HepG2 (cell line): Measurements from ENCODE around the gene GDI1. TPM values are rescaled to one million over a fixed set of nuclear protein-coding genes. Genes with fewer than 3 reads are reported as not detected.

ENCODE experiments used
- AGO1 ChIP-seq: fragments of 200-400 bp; formaldehyde crosslinking; IDR thresholded peaks from 2 replicates; pipeline ENCODE4 v1.6.1; 2017; ENCODE audit warnings: mild to moderate bottlenecking, low read depth, low read length, moderate library complexity; ENCODE audit not compliant: poor library complexity, severe bottlenecking
- FOXM1 ChIP-seq: sonication (generic); formaldehyde crosslinking; IDR thresholded peaks from 2 replicates; pipeline ENCODE4 v1.5.0; 2020; ENCODE audit warnings: missing genetic modification reagents
- MEIS1 ChIP-seq: sonication (generic); formaldehyde crosslinking; IDR thresholded peaks from 2 replicates; pipeline ENCODE4 v1.9.0; 2021; ENCODE audit warnings: mild to moderate bottlenecking, missing genetic modification reagents, moderate library complexity, borderline replicate concordance
- SALL1 ChIP-seq: sonication (generic); formaldehyde crosslinking; IDR thresholded peaks from 2 replicates; pipeline ENCODE4 v1.8.0; 2022; ENCODE audit warnings: mild to moderate bottlenecking, missing genetic modification reagents
- SOX6 ChIP-seq, 2 experiments: fragments of 450-650 bp in 1 of 2; sonication (generic) in 1 of 2; formaldehyde crosslinking in 1 of 2; IDR thresholded peaks; 2 replicates each; pipeline versions ENCODE4 v1.4.0 to v1.6.1; 2017 to 2020; ENCODE audit warnings: antibody characterized with exemption in 1 of 2, mild to moderate bottlenecking in 1 of 2, missing genetic modification reagents in 1 of 2
- ZFX ChIP-seq: sonication (generic); formaldehyde crosslinking; IDR thresholded peaks from 2 replicates; pipeline ENCODE4 v1.4.0; 2020; ENCODE audit warnings: mild to moderate bottlenecking, low read depth, missing genetic modification reagents, moderate library complexity
- polyA plus RNA-seq, 8 experiments: library from polyadenylated mRNA; depleted of rRNA in 3 of 8; stranded (reverse) in 7 of 8; unstranded in 1 of 8; fragments of >200 nt; fragmentation: Illumina TruSeq in 4 of 8; extraction: Trizol in 4 of 8; gene quantifications; 2 replicates each; pipeline versions ENCODE4 v1.2.1 to v1.2.3, GENCODE V29; 2011 to 2016; ENCODE audit warnings: low read depth in 4 of 8, missing spikeins in 1 of 8, mixed read lengths in 1 of 8; ENCODE audit not compliant: insufficient read depth in 1 of 8
- total RNA-seq, 5 experiments: library from RNA; depleted of rRNA; stranded (reverse); fragments of >200 nt; fragmentation: Illumina TruSeq; extraction: Trizol; gene quantifications; 2 replicates each; pipeline ENCODE4 v1.2.3, GENCODE V29; 2016; ENCODE audit warnings: low read depth in 1 of 5
- TF ChIP-seq, protein P1 (sequence below): sonication (generic); formaldehyde crosslinking; IDR thresholded peaks from 2 replicates; pipeline ENCODE4 v1.4.0; 2020; ENCODE audit warnings: missing genetic modification reagents
- TF ChIP-seq, protein P2 (sequence below): sonication (generic); formaldehyde crosslinking; IDR thresholded peaks from 2 replicates; pipeline ENCODE4 v1.5.0; 2020; ENCODE audit warnings: mild to moderate bottlenecking, missing genetic modification reagents, borderline replicate concordance
- TF ChIP-seq, protein P3 (sequence below): IDR thresholded peaks from 2 replicates; pipeline ENCODE4 v1.6.1; 2016
- TF ChIP-seq, protein P4 (sequence below), 2 experiments: sonication (generic) in 1 of 2; formaldehyde crosslinking in 1 of 2; IDR thresholded peaks; 2 replicates each; pipeline versions ENCODE4 v1.4.0 to v1.6.1; 2018 to 2020; ENCODE audit warnings: missing genetic modification reagents in 2 of 2, borderline replicate concordance in 1 of 2, low read depth in 1 of 2, mild to moderate bottlenecking in 1 of 2, missing biosample characterization in 1 of 2

GDI1 gene
- total and polyA plus RNA-seq, 2 of the 13 experiments (the other 11 are each of a cell fraction or from before 2014, with no cell fraction given) = 17.4 to 105 TPM

DNA sequence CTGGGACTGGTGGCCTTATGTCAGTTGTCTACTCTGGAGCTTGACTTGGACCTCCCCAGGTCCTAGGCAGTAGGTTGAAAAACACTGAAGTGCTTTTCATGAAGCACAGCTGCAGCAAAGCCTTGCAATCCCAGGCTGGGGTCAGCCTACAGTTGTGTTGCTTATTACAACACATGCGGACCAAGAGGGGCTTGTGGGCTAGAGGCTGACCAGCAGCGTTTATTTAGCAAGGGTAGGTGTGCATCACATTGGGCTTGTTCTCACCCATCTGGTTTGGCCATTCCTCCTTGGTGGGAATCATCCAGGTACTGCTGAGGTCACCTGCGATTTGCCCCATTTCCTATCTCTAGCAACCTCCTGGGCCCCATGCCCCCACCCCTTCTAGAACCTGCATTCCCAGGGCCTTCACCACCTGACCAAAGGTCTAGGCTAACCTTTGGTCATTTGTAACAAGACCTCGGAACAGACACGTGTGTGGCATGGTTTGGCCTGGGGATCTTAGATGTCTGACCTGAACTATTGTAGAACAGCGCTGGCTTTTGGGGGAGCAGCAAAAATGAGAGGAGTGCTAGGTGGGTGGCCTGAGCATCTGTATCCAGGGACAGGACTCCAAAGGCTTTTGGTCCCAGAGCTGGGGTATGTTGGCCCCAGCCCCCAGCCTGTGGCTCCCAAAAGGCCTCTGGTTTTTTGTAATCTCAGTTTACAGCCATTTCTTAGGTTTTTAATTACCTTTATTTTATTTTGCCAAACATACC lies 35.7 kb upstream of the GDI1 start (continued):
- TF ChIP-seq, protein P1, sequence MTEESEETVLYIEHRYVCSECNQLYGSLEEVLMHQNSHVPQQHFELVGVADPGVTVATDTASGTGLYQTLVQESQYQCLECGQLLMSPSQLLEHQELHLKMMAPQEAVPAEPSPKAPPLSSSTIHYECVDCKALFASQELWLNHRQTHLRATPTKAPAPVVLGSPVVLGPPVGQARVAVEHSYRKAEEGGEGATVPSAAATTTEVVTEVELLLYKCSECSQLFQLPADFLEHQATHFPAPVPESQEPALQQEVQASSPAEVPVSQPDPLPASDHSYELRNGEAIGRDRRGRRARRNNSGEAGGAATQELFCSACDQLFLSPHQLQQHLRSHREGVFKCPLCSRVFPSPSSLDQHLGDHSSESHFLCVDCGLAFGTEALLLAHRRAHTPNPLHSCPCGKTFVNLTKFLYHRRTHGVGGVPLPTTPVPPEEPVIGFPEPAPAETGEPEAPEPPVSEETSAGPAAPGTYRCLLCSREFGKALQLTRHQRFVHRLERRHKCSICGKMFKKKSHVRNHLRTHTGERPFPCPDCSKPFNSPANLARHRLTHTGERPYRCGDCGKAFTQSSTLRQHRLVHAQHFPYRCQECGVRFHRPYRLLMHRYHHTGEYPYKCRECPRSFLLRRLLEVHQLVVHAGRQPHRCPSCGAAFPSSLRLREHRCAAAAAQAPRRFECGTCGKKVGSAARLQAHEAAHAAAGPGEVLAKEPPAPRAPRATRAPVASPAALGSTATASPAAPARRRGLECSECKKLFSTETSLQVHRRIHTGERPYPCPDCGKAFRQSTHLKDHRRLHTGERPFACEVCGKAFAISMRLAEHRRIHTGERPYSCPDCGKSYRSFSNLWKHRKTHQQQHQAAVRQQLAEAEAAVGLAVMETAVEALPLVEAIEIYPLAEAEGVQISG (CRISPR knock-in tag) = peak; percentile 40; the same call in 1 of the 2 replicates
- TF ChIP-seq, protein P2, sequence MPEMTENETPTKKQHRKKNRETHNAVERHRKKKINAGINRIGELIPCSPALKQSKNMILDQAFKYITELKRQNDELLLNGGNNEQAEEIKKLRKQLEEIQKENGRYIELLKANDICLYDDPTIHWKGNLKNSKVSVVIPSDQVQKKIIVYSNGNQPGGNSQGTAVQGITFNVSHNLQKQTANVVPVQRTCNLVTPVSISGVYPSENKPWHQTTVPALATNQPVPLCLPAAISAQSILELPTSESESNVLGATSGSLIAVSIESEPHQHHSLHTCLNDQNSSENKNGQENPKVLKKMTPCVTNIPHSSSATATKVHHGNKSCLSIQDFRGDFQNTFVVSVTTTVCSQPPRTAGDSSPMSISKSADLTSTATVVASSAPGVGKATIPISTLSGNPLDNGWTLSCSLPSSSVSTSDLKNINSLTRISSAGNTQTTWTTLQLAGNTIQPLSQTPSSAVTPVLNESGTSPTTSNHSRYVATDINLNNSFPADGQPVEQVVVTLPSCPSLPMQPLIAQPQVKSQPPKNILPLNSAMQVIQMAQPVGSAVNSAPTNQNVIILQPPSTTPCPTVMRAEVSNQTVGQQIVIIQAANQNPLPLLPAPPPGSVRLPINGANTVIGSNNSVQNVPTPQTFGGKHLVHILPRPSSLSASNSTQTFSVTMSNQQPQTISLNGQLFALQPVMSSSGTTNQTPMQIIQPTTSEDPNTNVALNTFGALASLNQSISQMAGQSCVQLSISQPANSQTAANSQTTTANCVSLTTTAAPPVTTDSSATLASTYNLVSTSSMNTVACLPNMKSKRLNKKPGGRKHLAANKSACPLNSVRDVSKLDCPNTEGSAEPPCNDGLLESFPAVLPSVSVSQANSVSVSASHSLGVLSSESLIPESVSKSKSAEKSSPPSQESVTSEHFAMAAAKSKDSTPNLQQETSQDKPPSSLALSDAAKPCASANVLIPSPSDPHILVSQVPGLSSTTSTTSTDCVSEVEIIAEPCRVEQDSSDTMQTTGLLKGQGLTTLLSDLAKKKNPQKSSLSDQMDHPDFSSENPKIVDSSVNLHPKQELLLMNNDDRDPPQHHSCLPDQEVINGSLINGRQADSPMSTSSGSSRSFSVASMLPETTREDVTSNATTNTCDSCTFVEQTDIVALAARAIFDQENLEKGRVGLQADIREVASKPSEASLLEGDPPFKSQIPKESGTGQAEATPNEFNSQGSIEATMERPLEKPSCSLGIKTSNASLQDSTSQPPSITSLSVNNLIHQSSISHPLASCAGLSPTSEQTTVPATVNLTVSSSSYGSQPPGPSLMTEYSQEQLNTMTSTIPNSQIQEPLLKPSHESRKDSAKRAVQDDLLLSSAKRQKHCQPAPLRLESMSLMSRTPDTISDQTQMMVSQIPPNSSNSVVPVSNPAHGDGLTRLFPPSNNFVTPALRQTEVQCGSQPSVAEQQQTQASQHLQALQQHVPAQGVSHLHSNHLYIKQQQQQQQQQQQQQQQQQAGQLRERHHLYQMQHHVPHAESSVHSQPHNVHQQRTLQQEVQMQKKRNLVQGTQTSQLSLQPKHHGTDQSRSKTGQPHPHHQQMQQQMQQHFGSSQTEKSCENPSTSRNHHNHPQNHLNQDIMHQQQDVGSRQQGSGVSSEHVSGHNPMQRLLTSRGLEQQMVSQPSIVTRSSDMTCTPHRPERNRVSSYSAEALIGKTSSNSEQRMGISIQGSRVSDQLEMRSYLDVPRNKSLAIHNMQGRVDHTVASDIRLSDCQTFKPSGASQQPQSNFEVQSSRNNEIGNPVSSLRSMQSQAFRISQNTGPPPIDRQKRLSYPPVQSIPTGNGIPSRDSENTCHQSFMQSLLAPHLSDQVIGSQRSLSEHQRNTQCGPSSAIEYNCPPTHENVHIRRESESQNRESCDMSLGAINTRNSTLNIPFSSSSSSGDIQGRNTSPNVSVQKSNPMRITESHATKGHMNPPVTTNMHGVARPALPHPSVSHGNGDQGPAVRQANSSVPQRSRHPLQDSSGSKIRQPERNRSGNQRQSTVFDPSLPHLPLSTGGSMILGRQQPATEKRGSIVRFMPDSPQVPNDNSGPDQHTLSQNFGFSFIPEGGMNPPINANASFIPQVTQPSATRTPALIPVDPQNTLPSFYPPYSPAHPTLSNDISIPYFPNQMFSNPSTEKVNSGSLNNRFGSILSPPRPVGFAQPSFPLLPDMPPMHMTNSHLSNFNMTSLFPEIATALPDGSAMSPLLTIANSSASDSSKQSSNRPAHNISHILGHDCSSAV = no peak
- TF ChIP-seq FOXM1 (CRISPR knock-in tag) (no peak), SALL1 (CRISPR knock-in tag) (0 out of 2 replicates have a peak, but pooled peaks have one; percentile 39), ZFX (CRISPR knock-in tag) (peak; percentile 69), AGO1 (peak; percentile 75), SOX6 (IDR thresholded peaks at IDR 0.05) (no peak), SOX6 (CRISPR knock-in tag; IDR thresholded peaks at IDR 0.05) (peak; percentile 7; the same call in 1 of the 2 replicates), MEIS1 (CRISPR knock-in tag) (no peak)
- TF ChIP-seq, protein P3, sequence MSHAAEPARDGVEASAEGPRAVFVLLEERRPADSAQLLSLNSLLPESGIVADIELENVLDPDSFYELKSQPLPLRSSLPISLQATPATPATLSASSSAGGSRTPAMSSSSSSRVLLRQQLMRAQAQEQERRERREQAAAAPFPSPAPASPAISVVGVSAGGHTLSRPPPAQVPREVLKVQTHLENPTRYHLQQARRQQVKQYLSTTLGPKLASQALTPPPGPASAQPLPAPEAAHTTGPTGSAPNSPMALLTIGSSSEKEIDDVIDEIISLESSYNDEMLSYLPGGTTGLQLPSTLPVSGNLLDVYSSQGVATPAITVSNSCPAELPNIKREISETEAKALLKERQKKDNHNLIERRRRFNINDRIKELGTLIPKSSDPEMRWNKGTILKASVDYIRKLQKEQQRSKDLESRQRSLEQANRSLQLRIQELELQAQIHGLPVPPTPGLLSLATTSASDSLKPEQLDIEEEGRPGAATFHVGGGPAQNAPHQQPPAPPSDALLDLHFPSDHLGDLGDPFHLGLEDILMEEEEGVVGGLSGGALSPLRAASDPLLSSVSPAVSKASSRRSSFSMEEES (CRISPR knock-in tag) = peak; percentile 56; the same call in 1 of the 2 replicates
- TF ChIP-seq, protein P4, sequence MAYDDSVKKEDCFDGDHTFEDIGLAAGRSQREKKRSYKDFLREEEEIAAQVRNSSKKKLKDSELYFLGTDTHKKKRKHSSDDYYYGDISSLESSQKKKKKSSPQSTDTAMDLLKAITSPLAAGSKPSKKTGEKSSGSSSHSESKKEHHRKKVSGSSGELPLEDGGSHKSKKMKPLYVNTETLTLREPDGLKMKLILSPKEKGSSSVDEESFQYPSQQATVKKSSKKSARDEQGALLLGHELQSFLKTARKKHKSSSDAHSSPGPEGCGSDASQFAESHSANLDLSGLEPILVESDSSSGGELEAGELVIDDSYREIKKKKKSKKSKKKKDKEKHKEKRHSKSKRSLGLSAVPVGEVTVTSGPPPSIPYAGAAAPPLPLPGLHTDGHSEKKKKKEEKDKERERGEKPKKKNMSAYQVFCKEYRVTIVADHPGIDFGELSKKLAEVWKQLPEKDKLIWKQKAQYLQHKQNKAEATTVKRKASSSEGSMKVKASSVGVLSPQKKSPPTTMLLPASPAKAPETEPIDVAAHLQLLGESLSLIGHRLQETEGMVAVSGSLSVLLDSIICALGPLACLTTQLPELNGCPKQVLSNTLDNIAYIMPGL (CRISPR knock-in tag; IDR thresholded peaks at IDR 0.05; ENCODE audit: borderline replicate concordance in 1 of 2, low read depth in 1 of 2) = 0 out of 4 replicates have a peak, but pooled peaks of 1 of the 2 experiments have one; percentile 17
